Muscle of leg (tissue), 11 donors: Measurements from ENCODE around the gene RALBP1. TPM values are rescaled to one million over a fixed set of nuclear protein-coding genes. Genes with fewer than 3 reads are reported as not detected.

Experiments used
- DNase-seq: peaks from one replicate; pipeline ENCODE4 v3.0.0; 2013
- H3K27ac ChIP-seq: one replicate; pipeline ENCODE4 v1.5.1; 2013; ENCODE audit warnings: mild to moderate bottlenecking, low read length, control low read depth
- H3K27me3 ChIP-seq: one replicate; pipeline ENCODE4 v1.6.1; 2013; ENCODE audit warnings: low read length; ENCODE audit not compliant: control insufficient read depth, insufficient read depth
- H3K36me3 ChIP-seq: one replicate; pipeline ENCODE4 v1.6.1; 2013; ENCODE audit warnings: low read length; ENCODE audit not compliant: control insufficient read depth, insufficient read depth
- H3K4me1 ChIP-seq: one replicate; pipeline ENCODE4 v1.6.1; 2013; ENCODE audit warnings: low read length; ENCODE audit not compliant: control insufficient read depth, insufficient read depth
- H3K4me3 ChIP-seq: one replicate; pipeline ENCODE4 v1.5.1; 2013; ENCODE audit warnings: low read length, control low read depth
- H3K9me3 ChIP-seq: replicated peaks from 2 replicates; pipeline ENCODE4 v1.6.1; 2013; ENCODE audit warnings: low read depth, low read length; ENCODE audit not compliant: control insufficient read depth
- WGBS: methylation state at CpG from one replicate; pipeline ENCODE4 v1.1.5; 2013; ENCODE audit warnings: missing lambda C conversion rate; ENCODE audit not compliant: insufficient coverage; 5-methylcytosine and 5-hydroxymethylcytosine counted together
- polyA plus RNA-seq, 8 donors: library from polyadenylated mRNA; unstranded; fragments of 120-200 nt; gene quantifications; one replicate each; pipeline versions ENCODE4 v1.2.1 to v1.2.3, GENCODE V29; 2013; ENCODE audit warnings: inconsistent platforms in 1 of 8, low replicate concordance in 1 of 8; ENCODE audit not compliant: insufficient read length in 8 of 8, insufficient read depth in 1 of 8
- total RNA-seq: library from RNA; stranded (reverse); fragments of 120-200 nt; gene quantifications from one replicate; pipeline ENCODE4 v1.2.4, GENCODE V29; 2013

Gene RALBP1
- total and polyA plus RNA-seq, 9 donors = 37.5 to 52.9 (median 46.3) TPM

GRCh38 chr18:9539283-9539682, 64.0 kb downstream of the RALBP1 start:
- 71% methylated on average over 4 of the region's 6 CpGs for WGBS

DNA sequence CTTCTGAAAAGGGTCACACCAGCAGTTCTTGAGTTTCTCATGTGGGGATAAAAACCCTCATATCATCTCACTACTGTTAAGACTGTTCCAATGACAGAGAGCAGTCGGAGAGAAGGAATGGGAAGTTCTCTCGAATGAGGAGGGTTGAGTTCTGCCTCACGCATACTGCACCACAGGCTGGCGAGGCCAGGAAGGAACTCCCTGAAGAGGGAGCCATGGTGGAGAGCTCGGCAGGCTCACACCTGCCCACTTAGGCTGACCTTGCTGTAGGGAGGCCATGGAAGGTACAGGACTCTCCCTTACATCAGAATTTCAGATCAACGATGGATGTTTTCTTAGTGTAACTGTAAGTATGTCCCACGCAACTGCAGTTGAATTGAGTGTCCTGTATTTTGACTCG, 64.6 kb downstream of the RALBP1 start:
- WGBS = 88% methylated on average over 7 of the region's 8 CpGs
- no peak for DNase-seq
- H3K27me3 ChIP-seq = no peaks in the 10 kb centered on the region
- peaks cover 2% of the 10 kb centered on the region for H3K4me1 ChIP-seq
- H3K36me3 ChIP-seq = peaks cover 26% of the 10 kb centered on the region
- no peak overlapping the region for H3K27ac ChIP-seq
- no peaks in the 10 kb centered on the region for H3K9me3 ChIP-seq
- no peak overlapping the region for H3K4me3 ChIP-seq

More at GRCh38 chr18:9539283-9539682, 64.0 kb downstream of the RALBP1 start:
- DNase-seq = no peak
- Histone ChIP-seq H3K4me1 (peaks cover 2% of the 10 kb centered on the region), H3K36me3 (peaks cover 30% of the 10 kb centered on the region), H3K9me3 (no peaks in the 10 kb centered on the region), H3K27me3 (no peaks in the 10 kb centered on the region), H3K27ac (no peak overlapping the region), H3K4me3 (no peak overlapping the region)

DNA sequence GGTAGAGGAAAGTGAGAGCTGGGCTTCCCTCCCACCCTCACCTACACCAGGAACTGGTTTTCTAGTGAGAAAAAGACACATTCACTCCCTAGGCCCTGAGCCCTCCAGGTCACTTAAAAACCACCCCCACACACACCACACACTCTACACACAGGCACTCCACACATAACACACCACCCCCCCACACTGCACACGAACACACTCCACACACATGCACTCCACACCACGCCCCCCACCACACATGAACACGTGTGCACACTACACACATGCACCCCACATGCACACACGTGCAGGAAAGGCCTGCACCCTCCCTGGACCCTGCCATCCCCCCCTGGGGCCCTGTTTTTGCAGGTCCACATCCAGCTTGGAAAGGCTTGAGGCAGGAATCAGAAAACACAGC, 67.6 kb downstream of the RALBP1 start:
- peaks cover 36% of the 10 kb centered on the region for H3K36me3 ChIP-seq
- no peak for DNase-seq
- no peak overlapping the region for H3K27ac ChIP-seq
- no peaks in the 10 kb centered on the region for H3K27me3 ChIP-seq
- H3K4me1 ChIP-seq = peaks cover 2% of the 10 kb centered on the region
- WGBS = 77% methylated on average over 4 of the region's 4 CpGs
- H3K9me3 ChIP-seq = no peaks in the 10 kb centered on the region
- no peak overlapping the region for H3K4me3 ChIP-seq

DNA sequence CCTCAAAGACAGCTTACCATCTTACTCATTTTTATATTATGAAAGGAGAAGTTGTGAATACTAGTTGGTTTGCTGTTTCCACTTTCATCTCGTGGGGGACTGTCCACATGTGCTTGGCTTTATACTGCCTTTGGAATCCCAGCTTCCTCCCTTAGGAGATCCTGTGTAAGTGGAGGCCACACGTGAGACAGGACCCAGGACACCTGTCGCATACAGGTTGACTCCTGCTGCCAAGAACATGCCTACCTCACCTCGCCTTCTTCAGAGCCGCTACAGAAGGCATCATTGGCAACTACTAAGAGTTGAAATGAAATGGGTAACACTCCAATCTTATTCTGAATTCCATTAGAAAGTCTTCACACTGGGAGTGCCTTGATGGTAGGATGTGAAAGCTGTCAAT, 69.7 kb downstream of the RALBP1 start:
- no peak for DNase-seq
- H3K9me3 ChIP-seq = no peaks in the 10 kb centered on the region
- no CpG with 5 or more reads among the region's 5 CpGs for WGBS
- H3K27me3 ChIP-seq = no peaks in the 10 kb centered on the region
- H3K36me3 ChIP-seq = peaks cover 48% of the 10 kb centered on the region
- H3K27ac ChIP-seq = no peak overlapping the region
- H3K4me3 ChIP-seq = no peak overlapping the region
- no peaks in the 10 kb centered on the region for H3K4me1 ChIP-seq

GRCh38 chr18:9546468-9546867, 71.2 kb downstream of the RALBP1 start:
- H3K27ac ChIP-seq = no peak overlapping the region
- peaks cover 57% of the 10 kb centered on the region for H3K36me3 ChIP-seq
- no peak overlapping the region for H3K4me3 ChIP-seq
- peaks cover 4% of the 10 kb centered on the region for H3K4me1 ChIP-seq
- WGBS = 78% methylated on average over 6 of the region's 6 CpGs
- no peak for DNase-seq
- H3K9me3 ChIP-seq = no peaks in the 10 kb centered on the region
- no peaks in the 10 kb centered on the region for H3K27me3 ChIP-seq

GRCh38 chr18:9547782-9548181, 72.5 kb downstream of the RALBP1 start:
- no peak for DNase-seq
- WGBS = 92% methylated on average over 4 of the region's 7 CpGs

GRCh38 chr18:9549405-9549804, 74.1 kb downstream of the RALBP1 start:
- no peak overlapping the region for H3K27ac ChIP-seq
- WGBS = 87% methylated on average over 6 of the region's 7 CpGs

More at GRCh38 chr18:9547782-9548181, 72.5 kb downstream of the RALBP1 start:
- Histone ChIP-seq H3K4me1 (peaks cover 6% of the 10 kb centered on the region), H3K27ac (no peak overlapping the region), H3K27me3 (no peaks in the 10 kb centered on the region), H3K36me3 (peaks cover 64% of the 10 kb centered on the region), H3K9me3 (peaks cover 3% of the 10 kb centered on the region), H3K4me3 (no peak overlapping the region)

GRCh38 chr18:9550429-9550828, 75.1 kb downstream of the RALBP1 start:
- Histone ChIP-seq H3K36me3 (peaks cover 78% of the 10 kb centered on the region), H3K27ac (no peak overlapping the region)
- 60% methylated on average over 1 of the region's 4 CpGs for WGBS

More at GRCh38 chr18:9549405-9549804, 74.1 kb downstream of the RALBP1 start:
- Histone ChIP-seq H3K4me1 (peaks cover 6% of the 10 kb centered on the region), H3K9me3 (peaks cover 4% of the 10 kb centered on the region), H3K36me3 (peaks cover 75% of the 10 kb centered on the region), H3K4me3 (no peak overlapping the region), H3K27me3 (no peaks in the 10 kb centered on the region)
- DNase-seq = no peak

GRCh38 chr18:9552191-9552590, 76.9 kb downstream of the RALBP1 start:
- no peak overlapping the region for H3K4me3 ChIP-seq
- H3K36me3 ChIP-seq = peaks cover 68% of the 10 kb centered on the region
- peaks cover 4% of the 10 kb centered on the region for H3K9me3 ChIP-seq
- H3K27ac ChIP-seq = no peak overlapping the region
- WGBS = no CpG with 5 or more reads among the region's 3 CpGs
- H3K4me1 ChIP-seq = peaks cover 6% of the 10 kb centered on the region
- no peak for DNase-seq
- no peaks in the 10 kb centered on the region for H3K27me3 ChIP-seq

More at GRCh38 chr18:9550429-9550828, 75.1 kb downstream of the RALBP1 start:
- Histone ChIP-seq H3K4me3 (no peak overlapping the region), H3K9me3 (peaks cover 4% of the 10 kb centered on the region), H3K4me1 (peaks cover 6% of the 10 kb centered on the region), H3K27me3 (no peaks in the 10 kb centered on the region)
- DNase-seq = no peak

GRCh38 chr18:9552616-9553015, 77.3 kb downstream of the RALBP1 start:
- WGBS = no CpG with 5 or more reads among the region's 4 CpGs
- H3K27me3 ChIP-seq = no peaks in the 10 kb centered on the region
- H3K36me3 ChIP-seq = peaks cover 66% of the 10 kb centered on the region

More at GRCh38 chr18:9552616-9553015, 77.3 kb downstream of the RALBP1 start:
- DNase-seq = no peak
- no peak overlapping the region for H3K4me3 ChIP-seq
- peaks cover 6% of the 10 kb centered on the region for H3K4me1 ChIP-seq
- H3K27ac ChIP-seq = no peak overlapping the region
- H3K9me3 ChIP-seq = peaks cover 4% of the 10 kb centered on the region
